Type B pancreatic cell (in vitro differentiated cells): ENCODE results near the gene EIF2A. TPM values are rescaled to one million over a fixed set of nuclear protein-coding genes. Genes with fewer than 3 reads are reported as not detected.

Experiments used
- DNase-seq: peaks from one replicate; pipeline ENCODE4 v3.0.0; 2021; ENCODE audit warnings: mixed read lengths; ENCODE audit not compliant: unreplicated experiment; ENCODE audit errors: extremely low spot score
- H3K27ac Mint-ChIP-seq: 2 replicates; pipeline ENCODE4 v1.8.0; 2021; ENCODE audit warnings: mild to moderate bottlenecking, mixed read lengths
- H3K27me3 Mint-ChIP-seq: 2 replicates; pipeline ENCODE4 v1.8.0; 2021; ENCODE audit warnings: mixed read lengths
- H3K36me3 Mint-ChIP-seq: 2 replicates; pipeline ENCODE4 v1.8.0; 2021; ENCODE audit warnings: mixed read lengths
- H3K4me1 Mint-ChIP-seq: one replicate; pipeline ENCODE4 v1.8.0; 2021; ENCODE audit warnings: mixed read lengths; ENCODE audit not compliant: unreplicated experiment
- H3K4me3 Mint-ChIP-seq: 2 replicates; pipeline ENCODE4 v1.8.0; 2021; ENCODE audit warnings: mild to moderate bottlenecking, mixed read lengths
- H3K9me3 Mint-ChIP-seq: 2 replicates; pipeline ENCODE4 v1.8.0; 2021; ENCODE audit warnings: mixed read lengths
- CTCF ChIP-seq: fragments of 200-600 bp; sonication (generic); conservative IDR thresholded peaks from 2 replicates; pipeline ENCODE4 v1.5.0; 2021; ENCODE audit warnings: antibody characterized with exemption, mild to moderate bottlenecking
- total RNA-seq: library from RNA; stranded (reverse); gene quantifications from 2 replicates; pipeline ENCODE4 v1.2.1, GENCODE V29; 2021; ENCODE audit warnings: low replicate concordance

Gene EIF2A
- total RNA-seq, 1 donor from 2014 or later, result 58.3 TPM

GRCh38 chr3:150555859-150556436, 9.4 kb downstream of the EIF2A start:
- Mint-ChIP-seq H3K27me3 (no peaks in the 10 kb centered on the region), H3K27ac (no peak overlapping the region), H3K4me1 (no peaks in the 10 kb centered on the region), H3K9me3 (no peaks in the 10 kb centered on the region), H3K36me3 (peaks cover 17% of the 10 kb centered on the region), H3K4me3 (no peak overlapping the region)
- no peak for TF ChIP-seq CTCF
- no peak for DNase-seq

- Mint-ChIP-seq H3K27ac (no peak overlapping the region), H3K36me3 (peaks cover 15% of the 10 kb centered on the region), H3K4me1 (no peaks in the 10 kb centered on the region), H3K4me3 (no peak overlapping the region), H3K9me3 (no peaks in the 10 kb centered on the region), H3K27me3 (no peaks in the 10 kb centered on the region)
- no peak for TF ChIP-seq CTCF
- DNase-seq, result no peak
Observed at GRCh38 chr3:150556792-150557191, 10.2 kb downstream of the EIF2A start.

GRCh38 chr3:150557725-150558124, 11.1 kb downstream of the EIF2A start:
- Mint-ChIP-seq H3K9me3 (no peaks in the 10 kb centered on the region), H3K4me1 (no peaks in the 10 kb centered on the region), H3K27ac (no peak overlapping the region), H3K36me3 (peaks cover 15% of the 10 kb centered on the region), H3K27me3 (no peaks in the 10 kb centered on the region), H3K4me3 (no peak overlapping the region)
- TF ChIP-seq CTCF, result no peak
- no peak for DNase-seq

- TF ChIP-seq CTCF, result no peak
Observed at GRCh38 chr3:150564243-150564642, 17.7 kb downstream of the EIF2A start.

GRCh38 chr3:150567328-150567727, 20.7 kb downstream of the EIF2A start:
- no peak overlapping the region for H3K27ac Mint-ChIP-seq
- peaks cover 27% of the 10 kb centered on the region for H3K36me3 Mint-ChIP-seq
- no peak for TF ChIP-seq CTCF
- no peaks in the 10 kb centered on the region for H3K27me3 Mint-ChIP-seq
- H3K4me1 Mint-ChIP-seq, result no peaks in the 10 kb centered on the region
- H3K4me3 Mint-ChIP-seq, result no peak overlapping the region
- no peaks in the 10 kb centered on the region for H3K9me3 Mint-ChIP-seq
- DNase-seq, result no peak

More at GRCh38 chr3:150564243-150564642, 17.7 kb downstream of the EIF2A start:
- no peak for DNase-seq
- Mint-ChIP-seq H3K4me3 (no peak overlapping the region), H3K27ac (no peak overlapping the region), H3K4me1 (no peaks in the 10 kb centered on the region), H3K9me3 (no peaks in the 10 kb centered on the region), H3K27me3 (no peaks in the 10 kb centered on the region), H3K36me3 (peaks cover 24% of the 10 kb centered on the region)

- H3K4me3 Mint-ChIP-seq, result no peak overlapping the region
- no peak for DNase-seq
- H3K9me3 Mint-ChIP-seq, result no peaks in the 10 kb centered on the region
- H3K27me3 Mint-ChIP-seq, result no peaks in the 10 kb centered on the region
- no peak overlapping the region for H3K27ac Mint-ChIP-seq
- no peak for TF ChIP-seq CTCF
- H3K36me3 Mint-ChIP-seq, result peaks cover 23% of the 10 kb centered on the region
- H3K4me1 Mint-ChIP-seq, result no peaks in the 10 kb centered on the region
Observed at GRCh38 chr3:150577855-150578254, 31.3 kb downstream of the EIF2A start.
